ENCODE data around the gene RASGEF1C.
"Not testable (repeated sequence)": the region's sequence is repeated elsewhere in the genome, so short reads cannot be mapped to it uniquely, and the experiment has no call there.

The RASGEF1C gene

DNA sequence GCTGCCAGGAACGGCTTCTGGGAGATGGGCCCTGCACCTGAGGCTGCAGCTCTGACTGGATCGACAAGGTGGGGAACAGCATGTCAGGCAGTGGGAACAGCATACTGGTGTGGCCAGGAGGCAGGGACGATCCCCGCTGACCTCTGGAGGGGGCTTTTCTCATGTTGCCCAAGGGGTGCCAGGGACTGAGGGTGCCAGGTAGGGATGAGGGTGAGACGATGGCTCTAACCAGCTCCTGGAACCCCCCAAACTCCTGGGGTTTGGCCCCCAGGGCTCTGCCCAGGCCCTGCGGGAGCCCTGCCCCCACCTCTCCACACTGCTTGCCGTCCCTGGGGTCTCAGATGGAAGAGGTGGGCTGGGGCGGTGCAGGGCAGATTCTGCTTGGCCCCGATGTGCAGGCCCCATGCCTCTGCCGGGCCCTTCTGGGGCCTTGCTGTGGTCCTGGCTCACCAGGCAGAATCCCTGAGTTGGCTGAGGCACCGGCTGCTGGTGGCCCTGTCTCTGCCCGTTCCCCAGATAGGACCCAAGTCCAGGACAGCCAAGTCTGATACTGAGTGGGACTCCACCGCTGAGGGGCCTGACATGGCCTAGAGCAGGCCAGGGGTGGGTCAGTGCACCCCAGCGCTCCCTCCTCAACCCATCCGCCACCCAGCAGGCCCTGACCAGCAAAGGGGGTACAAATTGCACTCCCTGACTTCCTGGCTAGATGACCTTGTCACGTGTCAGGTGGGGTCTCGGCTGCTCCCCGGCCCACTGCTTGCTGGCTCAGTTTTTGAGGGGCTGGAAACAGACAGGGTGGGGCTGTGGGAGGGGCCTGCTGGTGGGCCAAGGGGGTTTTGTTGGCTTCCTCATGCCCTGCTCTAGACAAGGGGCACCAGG is 109.0 kb downstream of the RASGEF1C start:
- no peak for DNase-seq (ENCODE audit: low spot score)

DNA sequence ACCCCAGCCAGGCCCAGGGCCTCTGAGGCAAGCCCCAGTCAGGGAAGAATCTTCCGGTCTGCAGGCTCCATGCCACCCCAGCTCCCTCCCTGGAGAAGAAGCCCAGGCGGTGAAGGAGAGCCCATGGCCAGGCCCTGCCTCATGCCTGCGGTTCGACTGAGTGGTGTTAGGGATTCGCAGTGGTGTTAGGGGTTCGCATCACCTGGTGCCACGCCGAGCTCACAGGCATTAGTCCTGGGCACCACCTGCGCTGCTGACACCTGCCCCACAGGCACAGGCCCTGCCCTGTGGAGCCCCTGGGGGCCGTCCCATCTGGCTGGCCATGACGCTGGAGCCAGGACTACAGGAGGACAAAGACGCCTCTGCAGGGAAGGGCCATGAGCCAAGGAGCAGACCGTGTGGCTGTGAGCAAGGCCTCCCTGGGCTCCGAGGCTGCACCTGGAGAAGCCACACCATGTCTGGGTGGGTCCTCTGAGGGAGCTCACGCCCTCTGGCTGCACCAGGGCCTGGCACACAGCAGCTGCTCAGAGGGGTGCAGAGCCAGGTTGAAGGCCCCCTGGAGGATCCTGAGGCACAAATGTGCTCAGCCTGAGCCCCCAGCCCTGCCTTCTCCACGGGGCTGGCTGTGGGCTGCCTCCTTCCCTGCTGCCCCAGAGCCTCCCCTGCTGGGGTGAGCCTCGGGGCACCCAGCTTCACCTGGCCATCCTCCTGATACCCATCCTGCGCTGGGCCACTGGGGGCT is 109.8 kb downstream of the RASGEF1C start:
- DNase-seq (ENCODE audit: low spot score): no peak

GRCh38 chr5:180098526-180098925 is 110.5 kb downstream of the RASGEF1C start:
- no peak for DNase-seq (ENCODE audit: low spot score)

- DNase-seq (ENCODE audit: low spot score): no peak
Observed at GRCh38 chr5:180097926-180098325, 111.1 kb downstream of the RASGEF1C start.

DNA sequence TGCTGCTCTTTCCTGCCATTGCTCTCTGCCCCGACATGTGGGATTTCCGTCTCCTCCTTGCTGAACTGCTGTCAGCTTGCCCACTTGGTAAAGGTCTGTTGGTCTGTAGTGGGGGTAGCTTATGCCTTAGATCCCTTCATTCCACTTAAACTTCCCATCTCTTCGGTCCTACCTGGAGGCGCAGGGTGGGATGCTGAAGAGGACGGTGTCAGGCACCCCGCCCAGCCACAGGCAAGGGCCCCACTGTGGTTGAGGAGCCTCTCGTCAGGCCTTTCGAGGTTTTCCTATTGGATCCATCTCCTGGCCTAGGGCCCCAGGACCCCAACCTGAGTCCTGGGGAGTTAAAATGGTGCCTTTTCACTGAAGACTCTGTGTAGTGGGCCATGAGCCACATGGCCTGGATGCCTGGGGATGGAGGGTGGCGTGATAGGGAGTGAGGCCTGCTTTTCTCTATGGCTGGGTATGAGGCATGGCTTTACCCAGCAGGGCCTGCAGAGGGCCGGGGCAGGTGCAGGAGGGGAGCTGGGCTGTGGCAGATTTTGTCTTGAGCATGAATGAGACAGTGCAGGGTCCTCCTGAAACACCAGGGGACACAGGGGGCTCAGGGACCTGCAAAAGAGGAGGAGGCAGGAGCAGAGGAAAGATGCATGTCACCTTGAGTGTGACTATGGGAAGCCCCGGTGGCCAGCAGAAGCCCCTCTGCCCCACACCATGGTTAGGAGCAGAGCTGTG is 111.7 kb downstream of the RASGEF1C start:
- DNase-seq (ENCODE audit: low spot score): no peak

DNA sequence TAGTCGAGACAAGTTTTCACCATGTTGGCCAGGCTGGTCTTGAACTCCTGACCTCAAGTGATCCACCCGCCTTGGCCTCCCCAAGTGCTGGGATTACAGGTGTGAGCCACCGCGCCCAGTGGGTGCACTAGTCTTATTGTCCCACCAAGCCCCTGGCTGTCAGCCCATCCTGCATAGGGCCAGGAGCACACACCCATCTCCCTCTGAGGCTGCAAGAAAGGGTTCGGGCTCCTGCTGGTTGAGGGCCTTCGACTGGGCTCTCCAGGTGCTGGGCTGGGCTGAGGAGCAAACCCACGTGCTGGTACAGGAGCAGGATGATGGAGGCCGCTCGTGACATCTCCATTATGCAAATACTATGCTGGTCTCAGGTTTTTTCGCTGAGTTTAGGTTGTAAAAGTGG is 112.4 kb downstream of the RASGEF1C start:
- no peak for DNase-seq (ENCODE audit: low spot score)

DNA sequence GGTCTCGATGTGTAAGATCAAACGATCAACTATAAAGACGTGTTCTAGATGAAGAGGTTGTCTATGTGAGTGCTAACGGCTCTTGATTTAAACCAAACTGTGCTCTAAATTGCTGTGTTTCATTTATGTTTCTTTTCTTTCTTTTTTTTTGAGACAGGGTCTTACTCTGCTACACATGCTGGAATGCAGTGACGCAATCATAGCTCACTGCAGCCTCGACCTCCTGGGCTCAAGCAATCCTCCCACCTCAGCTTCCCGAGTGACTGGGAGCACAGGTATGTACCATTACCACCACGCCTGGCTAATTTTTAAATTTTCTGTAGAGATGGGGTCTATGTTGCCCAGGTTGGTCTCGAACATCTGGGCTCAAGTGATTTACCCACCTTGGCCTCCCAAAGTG is 113.5 kb downstream of the RASGEF1C start:
- no peak for DNase-seq (ENCODE audit: low spot score)

DNA sequence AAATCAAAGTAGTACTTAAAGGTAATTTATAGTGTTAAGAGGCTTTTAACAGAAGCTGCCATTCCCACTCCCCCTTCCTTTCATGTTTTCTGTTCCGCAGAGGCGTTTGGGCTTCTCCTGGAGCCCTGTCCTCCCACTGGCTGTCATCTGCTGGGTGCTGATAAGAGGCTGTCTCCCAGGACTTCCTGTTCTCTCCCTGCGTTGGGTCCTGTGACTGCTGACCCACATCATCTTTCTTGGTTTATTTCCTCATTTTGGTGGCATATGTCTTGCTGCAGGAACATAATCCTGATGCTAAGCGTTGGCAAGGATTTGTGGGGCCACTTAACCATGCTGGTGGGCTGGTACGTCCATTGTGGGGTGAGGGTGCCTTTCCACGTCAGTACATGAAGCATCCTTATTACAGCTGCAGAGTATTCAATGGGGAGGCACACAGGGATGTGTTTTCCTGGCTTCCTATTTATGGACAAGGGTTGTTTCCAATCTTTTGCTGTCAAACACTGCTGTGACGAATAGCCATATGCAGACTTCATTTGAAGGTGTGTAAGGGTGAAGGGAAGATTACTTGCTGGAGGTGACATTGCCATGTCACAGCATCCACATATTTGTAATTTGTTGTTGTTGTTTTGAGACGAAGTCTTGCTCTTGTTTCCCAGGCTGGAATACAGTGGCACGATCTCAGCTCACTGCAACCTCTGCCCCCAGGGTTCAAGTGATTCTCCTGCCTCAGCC is 115.2 kb downstream of the RASGEF1C start:
- DNase-seq (ENCODE audit: low spot score): no peak

DNA sequence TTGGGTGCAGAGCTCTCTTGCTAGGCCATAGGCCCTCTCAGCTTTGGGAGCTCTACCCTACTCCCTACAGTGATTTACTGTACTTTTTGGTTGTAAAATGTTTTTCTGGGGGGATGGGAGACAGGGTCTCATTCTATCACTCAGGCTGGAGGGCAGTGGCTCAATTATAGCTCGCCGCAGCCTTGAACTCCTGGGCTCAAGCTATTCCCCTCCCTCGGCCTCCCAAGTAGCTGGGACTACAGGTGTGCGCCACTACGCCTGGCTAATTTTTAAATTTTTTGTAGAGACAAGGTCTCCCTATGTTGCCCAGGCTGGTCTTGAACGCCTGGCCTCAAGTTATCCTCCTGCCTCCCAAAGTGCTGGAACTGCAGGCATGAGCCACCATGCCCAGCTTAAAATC is 115.8 kb downstream of the RASGEF1C start:
- no peak for DNase-seq (ENCODE audit: low spot score)

GRCh38 chr5:180090769-180091546 is 118.1 kb downstream of the RASGEF1C start:
- DNase-seq (ENCODE audit: low spot score): no peak

- DNase-seq (ENCODE audit: low spot score): peak; percentile 62
Observed at GRCh38 chr5:180090098-180090768, 118.8 kb downstream of the RASGEF1C start.

- not testable (repeated sequence) for DNase-seq (ENCODE audit: low spot score)
Observed at GRCh38 chr5:180089628-180090027, 119.4 kb downstream of the RASGEF1C start.

DNA sequence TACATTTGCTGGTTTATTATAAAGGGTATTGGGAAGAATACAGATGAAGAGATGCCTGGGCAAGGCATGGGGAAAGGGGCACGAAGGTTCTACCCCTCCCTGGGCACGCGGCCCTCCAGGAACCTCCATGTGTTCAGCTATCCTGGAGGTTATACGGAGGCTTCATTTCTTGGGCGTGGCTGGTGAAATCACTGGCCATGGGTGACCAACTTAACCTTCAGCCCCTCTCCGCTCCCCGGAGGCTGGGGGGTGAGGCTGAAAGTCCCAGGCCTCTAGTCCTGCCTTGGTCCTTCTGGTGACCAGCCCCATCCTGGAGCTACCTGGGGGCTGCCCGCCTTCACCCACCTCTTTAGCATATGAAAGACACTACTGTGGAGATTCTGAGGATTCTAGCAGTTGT is 120.5 kb downstream of the RASGEF1C start:
- DNase-seq (ENCODE audit: low spot score): no peak

DNA sequence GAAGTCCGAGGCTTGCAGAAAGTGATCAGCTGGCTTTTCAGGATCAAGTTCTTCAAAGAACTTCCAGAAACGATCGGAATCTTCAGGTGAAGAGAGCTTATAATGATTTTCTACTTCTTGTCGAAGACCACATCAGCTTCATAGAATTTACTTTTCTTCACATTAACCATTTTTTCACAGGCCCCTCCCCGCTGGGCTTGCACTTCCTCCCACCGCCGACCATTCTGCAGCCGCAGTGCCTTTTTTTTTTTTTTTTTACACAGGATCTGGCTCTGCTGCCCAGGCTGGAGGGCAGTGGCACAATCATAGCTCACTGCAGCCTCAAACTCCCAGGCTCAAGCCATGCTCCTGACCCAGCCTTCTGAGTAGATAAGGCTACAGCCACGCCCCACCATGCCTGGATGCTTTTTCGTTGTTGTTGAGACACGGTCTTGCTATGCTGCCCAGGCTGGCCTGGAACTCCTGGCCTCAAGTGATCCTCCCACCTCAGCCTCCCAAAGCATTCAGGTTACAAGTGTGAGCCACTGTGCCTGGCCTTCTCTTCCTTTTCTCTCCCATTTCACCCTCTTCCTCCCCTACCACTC is 122.1 kb downstream of the RASGEF1C start:
- DNase-seq (ENCODE audit: low spot score): no peak

GRCh38 chr5:180085837-180086236 is 123.2 kb downstream of the RASGEF1C start:
- DNase-seq (ENCODE audit: low spot score): no peak

DNA sequence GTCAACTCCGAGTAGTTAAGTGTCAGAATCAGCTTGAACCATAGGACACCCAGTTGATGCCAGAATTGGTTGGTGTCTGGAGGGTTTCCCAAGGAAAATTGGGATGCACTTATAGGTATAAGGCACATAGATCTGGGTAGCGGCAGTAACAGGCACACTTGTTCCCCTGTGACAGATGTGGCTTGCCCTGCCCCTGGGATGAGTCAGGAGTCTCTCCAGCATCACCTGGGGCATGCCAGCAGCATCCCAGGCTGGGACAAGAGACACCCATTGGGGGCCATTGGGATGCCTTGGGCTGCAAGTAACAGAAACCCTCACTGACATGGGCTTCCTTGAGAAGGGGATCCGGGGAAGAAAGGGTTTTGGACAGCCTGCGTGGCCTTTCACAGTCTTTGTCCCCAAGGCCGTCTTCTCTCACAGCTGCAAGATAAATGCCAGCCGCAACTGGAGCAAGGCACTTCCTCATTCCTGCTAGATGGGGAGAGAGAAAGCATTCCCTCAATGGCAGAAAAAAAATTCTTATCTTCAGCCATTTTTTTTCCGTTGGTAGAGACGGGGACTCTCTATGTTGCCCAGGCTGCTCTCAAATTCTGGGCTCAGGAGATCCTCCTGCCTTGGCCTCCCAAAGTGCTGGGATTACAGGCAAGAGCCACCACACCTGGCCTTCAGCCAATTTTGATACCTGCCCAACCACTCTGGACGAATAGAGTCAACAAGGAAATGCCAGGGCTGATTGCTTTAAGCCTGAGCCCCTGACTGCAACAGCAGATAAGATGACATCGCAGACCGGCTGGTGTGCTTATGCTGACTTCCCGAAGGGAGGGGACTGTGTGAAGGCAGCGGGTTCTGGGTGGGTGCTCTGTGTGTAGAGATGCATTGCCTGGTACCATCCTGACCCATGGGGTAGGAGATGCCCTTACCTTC is 124.1 kb downstream of the RASGEF1C start:
- DNase-seq (ENCODE audit: low spot score): no peak

GRCh38 chr5:180083529-180084060 is 125.4 kb downstream of the RASGEF1C start:
- DNase-seq (ENCODE audit: low spot score): no peak

- DNase-seq (ENCODE audit: low spot score): no peak
Observed at GRCh38 chr5:180082633-180083420, 126.2 kb downstream of the RASGEF1C start.
